ENCODE measurements around the gene SOHLH1. TPM values are rescaled to one million over a fixed set of nuclear protein-coding genes. Genes with fewer than 3 reads are reported as not detected.

Gene SOHLH1
- total RNA-seq, 4 donors from 2014 or later, result not detected

- no peak for TF ChIP-seq CTCF (IDR thresholded peaks at IDR 0.05)
- no peak for TF ChIP-seq POLR2A (IDR thresholded peaks at IDR 0.05)
- peaks cover 4 to 12% of the 10 kb centered on the region in 2 donors for H3K4me1 ChIP-seq
- no peaks in the 10 kb centered on the region for H3K9me3 ChIP-seq
- DNase-seq, result no peak
- H3K27ac ChIP-seq, result no peak overlapping the region
- H3K36me3 ChIP-seq, result no peaks in the 10 kb centered on the region
- WGBS, 2 donors, result 80% methylated on average over 3 of the region's 5 CpGs; no CpG with 5 or more reads in 1 of the 2 donors
- H3K27me3 ChIP-seq, result no peaks in the 10 kb centered on the region
- intact Hi-C loops (cut with DNase I), result no loop called here
- H3K4me3 ChIP-seq (replicated peaks in 1 of 3), result no peak overlapping the region
Observed at GRCh38 chr9:135704483-135704882, 5.2 kb upstream of the SOHLH1 start.

GRCh38 chr9:135703726-135704125 is 4.4 kb upstream of the SOHLH1 start:
- no peaks in the 10 kb centered on the region for H3K36me3 ChIP-seq
- intact Hi-C loops (cut with DNase I), result no loop called here

GRCh38 chr9:135701959-135702721 is 2.9 kb upstream of the SOHLH1 start, which contains the start of gene KCNT1:
KCNT1 (plus strand) TSS chr9:135702185; CDS start chr9:135702259, 74 bp downstream.
- H3K27me3 ChIP-seq, result no peaks in the 10 kb centered on the region
- no peak within 1 kb of the TSS for H3K27ac ChIP-seq
- H3K9me3 ChIP-seq, result no peaks in the 10 kb centered on the region
- H3K4me1 ChIP-seq, result peaks cover 4 to 12% of the 10 kb centered on the region in 2 donors
- 6 to 17% methylated on average over 25 to 26 of the region's 66 CpGs for WGBS, 2 donors
- intact Hi-C loops (cut with DNase I), result no loop called here
- no peak for TF ChIP-seq POLR2A (IDR thresholded peaks at IDR 0.05)
- peak in 5 of 6 experiments; percentile 69 to 99 (median 87) for TF ChIP-seq CTCF (IDR thresholded peaks at IDR 0.05)
- H3K4me3 ChIP-seq (replicated peaks in 1 of 3), result no peak within 1 kb of the TSS
- no peaks in the 10 kb centered on the region for H3K36me3 ChIP-seq
- peak; percentile 38 to 49 for DNase-seq

More at GRCh38 chr9:135703726-135704125, 4.4 kb upstream of the SOHLH1 start:
- 20 to 43% methylated on average over 4 to 13 of the region's 14 CpGs for WGBS, 2 donors
- H3K4me3 ChIP-seq (replicated peaks in 1 of 3), result no peak overlapping the region
- no peak for TF ChIP-seq CTCF (IDR thresholded peaks at IDR 0.05)
- TF ChIP-seq POLR2A (IDR thresholded peaks at IDR 0.05), result no peak
- DNase-seq, result no peak
- H3K9me3 ChIP-seq, result no peaks in the 10 kb centered on the region
- H3K27ac ChIP-seq, result no peak overlapping the region
- H3K27me3 ChIP-seq, result no peaks in the 10 kb centered on the region
- peaks cover 4 to 12% of the 10 kb centered on the region in 2 donors for H3K4me1 ChIP-seq

GRCh38 chr9:135701067-135701958 is 2.0 kb upstream of the SOHLH1 start:
- H3K27ac ChIP-seq, result no peak overlapping the region
- WGBS, 2 donors, result 23 to 46% methylated on average over 6 to 27 of the region's 40 CpGs
- H3K4me1 ChIP-seq, result peaks cover 4 to 12% of the 10 kb centered on the region in 2 donors
- TF ChIP-seq CTCF (IDR thresholded peaks at IDR 0.05) (no peak), POLR2A (IDR thresholded peaks at IDR 0.05) (no peak)
- no peak for DNase-seq
- intact Hi-C loops (cut with DNase I), result no loop called here
- no peak overlapping the region for H3K4me3 ChIP-seq (replicated peaks in 1 of 3)
- H3K36me3 ChIP-seq, result no peaks in the 10 kb centered on the region
- no peaks in the 10 kb centered on the region for H3K27me3 ChIP-seq
- no peaks in the 10 kb centered on the region for H3K9me3 ChIP-seq
